SU-DHL-6 (cell line): Measurements from ENCODE around the gene CALHM3.

ENCODE experiments used
- H2AFZ ChIP-seq: fragments of 200-600 bp; sonication (generic); 2 replicates; pipeline ENCODE4 v1.6.1; 2014; ENCODE audit warnings: low read depth, mild to moderate bottlenecking, moderate library complexity, mixed read lengths, antibody characterized with exemption, low read length; ENCODE audit not compliant: severe bottlenecking
- H3F3A ChIP-seq: fragments of 200-600 bp; shearing (Covaris generic); 2 replicates; pipeline ENCODE4 v1.6.0; 2016; ENCODE audit warnings: antibody characterized with exemption, mild to moderate bottlenecking; ENCODE audit not compliant: insufficient read depth
- H3K27ac ChIP-seq: fragments of 200-600 bp; sonication (generic); 2 replicates; pipeline ENCODE4 v1.5.1; 2016; ENCODE audit warnings: low read depth, mild to moderate bottlenecking, low read length, moderate library complexity, mixed read lengths
- H3K27me3 ChIP-seq: fragments of 200-600 bp; sonication (generic), shearing (Covaris generic); 2 replicates; pipeline ENCODE4 v1.6.0; 2014; ENCODE audit warnings: mild to moderate bottlenecking, low read length
- H3K36me3 ChIP-seq: fragments of 200-600 bp; sonication (generic); 2 replicates; pipeline ENCODE4 v1.6.1; 2014; ENCODE audit warnings: mild to moderate bottlenecking, low read length, mixed read lengths
- H3K4me2 ChIP-seq: fragments of 300-600, 200-600 bp; shearing (Covaris generic), sonication (generic); 2 replicates; pipeline ENCODE4 v1.6.0; 2014; ENCODE audit warnings: low read length, low read depth, mild to moderate bottlenecking; ENCODE audit not compliant: poor library complexity, severe bottlenecking
- H3K4me3 ChIP-seq: fragments of 200-600 bp; sonication (generic); 2 replicates; pipeline ENCODE4 v1.5.1; 2014; ENCODE audit warnings: antibody characterized with exemption, low read length, mild to moderate bottlenecking, mixed read lengths; ENCODE audit not compliant: insufficient read depth, poor library complexity, severe bottlenecking
- H3K79me2 ChIP-seq: fragments of 200-600 bp; sonication (generic); 2 replicates; pipeline ENCODE4 v1.6.1; 2014; ENCODE audit warnings: mild to moderate bottlenecking, low read length, moderate library complexity; ENCODE audit not compliant: insufficient read depth
- H3K9ac ChIP-seq: fragments of 200-600 bp; sonication (generic); 2 replicates; pipeline ENCODE4 v1.7.0; 2014; ENCODE audit warnings: mild to moderate bottlenecking, low read length
- H3K9me2 ChIP-seq: fragments of 200-600 bp; sonication (generic); replicated peaks from 2 replicates; pipeline ENCODE4 v1.6.1; 2014; ENCODE audit warnings: low read length; ENCODE audit not compliant: insufficient read depth
- H3K9me3 ChIP-seq: fragments of 200-600 bp; sonication (generic); 2 replicates; pipeline ENCODE4 v1.6.1; 2014; ENCODE audit warnings: low read length, mixed read lengths; ENCODE audit not compliant: insufficient read depth
- H4K20me1 ChIP-seq: fragments of 200-600 bp; sonication (generic); 2 replicates; pipeline ENCODE4 v1.6.1; 2014; ENCODE audit warnings: low read depth, mild to moderate bottlenecking, antibody characterized with exemption, low read length, moderate library complexity, mixed read lengths
- CTCF ChIP-seq: fragments of 200-600 bp; sonication (generic); IDR thresholded peaks from one replicate; pipeline ENCODE4 v1.5.1; 2017; ENCODE audit warnings: antibody characterized with exemption, mild to moderate bottlenecking, low read length, moderate library complexity; ENCODE audit not compliant: insufficient read depth, poor library complexity, severe bottlenecking
- EZH2phosphoT487 ChIP-seq: fragments of 200-600 bp; sonication (generic), shearing (Covaris generic); conservative IDR thresholded peaks from 2 replicates; pipeline ENCODE4 v1.6.1; 2018; ENCODE audit warnings: mild to moderate bottlenecking, antibody characterized with exemption, low read length, moderate library complexity, mixed read lengths

The CALHM3 gene

GRCh38 chr10:103456074-103456660, 22.9 kb downstream of the CALHM3 start:
- no peak overlapping the region for H2AFZ ChIP-seq
- no peak for TF ChIP-seq EZH2phosphoT487
- TF ChIP-seq CTCF = no peak

GRCh38 chr10:103455235-103455634, 23.8 kb downstream of the CALHM3 start:
- Histone ChIP-seq H3K4me2 (no peak overlapping the region), H3K36me3 (no peaks in the 10 kb centered on the region), H4K20me1 (no peaks in the 10 kb centered on the region), H3K9me3 (no peaks in the 10 kb centered on the region), H3K79me2 (no peaks in the 10 kb centered on the region), H3K9ac (no peak overlapping the region), H3K27me3 (no peaks in the 10 kb centered on the region), H2AFZ (no peak overlapping the region), H3F3A (no peaks in the 10 kb centered on the region), H3K9me2 (no peaks in the 10 kb centered on the region), H3K27ac (no peak overlapping the region), H3K4me3 (no peak overlapping the region)
- TF ChIP-seq CTCF (no peak), EZH2phosphoT487 (no peak)

More at GRCh38 chr10:103456074-103456660, 22.9 kb downstream of the CALHM3 start:
- Histone ChIP-seq H3K9me3 (no peaks in the 10 kb centered on the region), H4K20me1 (no peaks in the 10 kb centered on the region), H3K9me2 (no peaks in the 10 kb centered on the region), H3K4me2 (no peak overlapping the region), H3K27ac (no peak overlapping the region), H3F3A (no peaks in the 10 kb centered on the region), H3K4me3 (no peak overlapping the region), H3K27me3 (no peaks in the 10 kb centered on the region), H3K9ac (no peak overlapping the region), H3K36me3 (no peaks in the 10 kb centered on the region), H3K79me2 (no peaks in the 10 kb centered on the region)

- H3K36me3 ChIP-seq = no peaks in the 10 kb centered on the region
- no peaks in the 10 kb centered on the region for H3K27me3 ChIP-seq
- H2AFZ ChIP-seq = no peak overlapping the region
- no peaks in the 10 kb centered on the region for H3K79me2 ChIP-seq
- no peaks in the 10 kb centered on the region for H3K9me3 ChIP-seq
- no peaks in the 10 kb centered on the region for H3F3A ChIP-seq
- no peaks in the 10 kb centered on the region for H3K9me2 ChIP-seq
- H3K9ac ChIP-seq = no peak overlapping the region
- no peaks in the 10 kb centered on the region for H4K20me1 ChIP-seq
- no peak overlapping the region for H3K27ac ChIP-seq
- TF ChIP-seq CTCF (no peak), EZH2phosphoT487 (no peak)
- no peak overlapping the region for H3K4me2 ChIP-seq
- no peak overlapping the region for H3K4me3 ChIP-seq
Measured at GRCh38 chr10:103454026-103454425, 25.0 kb downstream of the CALHM3 start.
